Right lobe of liver (tissue), 4 donors: ENCODE results near the gene CPHXL.

ENCODE experiments used
- POLR2A ChIP-seq: fragments of 450-650 bp; IDR thresholded peaks from one replicate; pipeline ENCODE4 v1.6.1; 2017; ENCODE audit warnings: antibody characterized with exemption, mild to moderate bottlenecking
- TF ChIP-seq, protein P1 (sequence below), 4 donors: fragments of 200-600 bp in 3 of 4; fragments of 450-650 bp in 1 of 4; IDR thresholded peaks; one replicate each; pipeline versions ENCODE4 v1.5.1 to v1.8.0; 2016 to 2022; ENCODE audit warnings: antibody characterized with exemption in 4 of 4, mild to moderate bottlenecking in 2 of 4
- donor health status: DM: no; HTN: no; CAD: no.
- donor health status: DM: no; HTN: no; CAD: no.
- donor health status: DM: no; HTN: yes; CAD: no.

GRCh38 chr16:75687361-75687760, 38.9 kb downstream of the CPHXL start:
- TF ChIP-seq, protein P1, sequence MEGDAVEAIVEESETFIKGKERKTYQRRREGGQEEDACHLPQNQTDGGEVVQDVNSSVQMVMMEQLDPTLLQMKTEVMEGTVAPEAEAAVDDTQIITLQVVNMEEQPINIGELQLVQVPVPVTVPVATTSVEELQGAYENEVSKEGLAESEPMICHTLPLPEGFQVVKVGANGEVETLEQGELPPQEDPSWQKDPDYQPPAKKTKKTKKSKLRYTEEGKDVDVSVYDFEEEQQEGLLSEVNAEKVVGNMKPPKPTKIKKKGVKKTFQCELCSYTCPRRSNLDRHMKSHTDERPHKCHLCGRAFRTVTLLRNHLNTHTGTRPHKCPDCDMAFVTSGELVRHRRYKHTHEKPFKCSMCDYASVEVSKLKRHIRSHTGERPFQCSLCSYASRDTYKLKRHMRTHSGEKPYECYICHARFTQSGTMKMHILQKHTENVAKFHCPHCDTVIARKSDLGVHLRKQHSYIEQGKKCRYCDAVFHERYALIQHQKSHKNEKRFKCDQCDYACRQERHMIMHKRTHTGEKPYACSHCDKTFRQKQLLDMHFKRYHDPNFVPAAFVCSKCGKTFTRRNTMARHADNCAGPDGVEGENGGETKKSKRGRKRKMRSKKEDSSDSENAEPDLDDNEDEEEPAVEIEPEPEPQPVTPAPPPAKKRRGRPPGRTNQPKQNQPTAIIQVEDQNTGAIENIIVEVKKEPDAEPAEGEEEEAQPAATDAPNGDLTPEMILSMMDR (IDR thresholded peaks at IDR 0.05): no peak
- no peak for TF ChIP-seq POLR2A
